ENCODE measurements around the gene DPF3.
A peak's percentile ranks its signal among the peaks of the same experiment; 100 is the strongest.

The DPF3 gene

GRCh38 chr14:72904840-72905561 is 11.1 kb upstream of the DPF3 start:
- DNase-seq (ENCODE audit: low spot score) = peak; percentile 41

- no peak for DNase-seq (ENCODE audit: low spot score)
Measured at GRCh38 chr14:72904218-72904617, 10.3 kb upstream of the DPF3 start.

GRCh38 chr14:72903716-72904115 is 9.8 kb upstream of the DPF3 start:
- DNase-seq (ENCODE audit: low spot score) = no peak

- DNase-seq (ENCODE audit: low spot score) = no peak
Measured at GRCh38 chr14:72902801-72903530, 9.1 kb upstream of the DPF3 start.

- DNase-seq (ENCODE audit: low spot score) = no peak
Measured at GRCh38 chr14:72901361-72901760, 7.5 kb upstream of the DPF3 start.

GRCh38 chr14:72898448-72898847 is 4.5 kb upstream of the DPF3 start:
- DNase-seq (ENCODE audit: low spot score) = no peak

GRCh38 chr14:72894623-72895378 is 900 bp upstream of the DPF3 start:
- DNase-seq (ENCODE audit: low spot score) = peak; percentile 23

GRCh38 chr14:72894323-72894622 is 372 bp upstream of the DPF3 start:
- DNase-seq (ENCODE audit: low spot score) = peak; percentile 4

- DNase-seq (ENCODE audit: low spot score) = peak; percentile 29
Measured at GRCh38 chr14:72892879-72893635, 844 bp downstream of the DPF3 start.

GRCh38 chr14:72892103-72892878 is 1.6 kb downstream of the DPF3 start:
- peak; percentile 31 for DNase-seq (ENCODE audit: low spot score)

GRCh38 chr14:72891666-72892102 is 2.2 kb downstream of the DPF3 start:
- DNase-seq (ENCODE audit: low spot score) = peak; percentile 18

- DNase-seq (ENCODE audit: low spot score) = no peak
Measured at GRCh38 chr14:72889366-72889765, 4.5 kb downstream of the DPF3 start.

GRCh38 chr14:72888636-72889201 is 5.2 kb downstream of the DPF3 start:
- DNase-seq (ENCODE audit: low spot score) = peak; percentile 18

GRCh38 chr14:72888192-72888591 is 5.7 kb downstream of the DPF3 start:
- no peak for DNase-seq (ENCODE audit: low spot score)

- DNase-seq (ENCODE audit: low spot score) = no peak
Measured at GRCh38 chr14:72887514-72887913, 6.4 kb downstream of the DPF3 start.

GRCh38 chr14:72884386-72884785 is 9.5 kb downstream of the DPF3 start:
- DNase-seq (ENCODE audit: low spot score) = no peak

GRCh38 chr14:72883961-72884360 is 9.9 kb downstream of the DPF3 start:
- peak; percentile 16 for DNase-seq (ENCODE audit: low spot score)

GRCh38 chr14:72883109-72883508 is 10.8 kb downstream of the DPF3 start:
- no peak for DNase-seq (ENCODE audit: low spot score)

GRCh38 chr14:72882463-72882862 is 11.4 kb downstream of the DPF3 start:
- no peak for DNase-seq (ENCODE audit: low spot score)

- DNase-seq (ENCODE audit: low spot score) = no peak
Measured at GRCh38 chr14:72882047-72882446, 11.9 kb downstream of the DPF3 start.

GRCh38 chr14:72881543-72881942 is 12.4 kb downstream of the DPF3 start:
- DNase-seq (ENCODE audit: low spot score) = no peak
